IMR-90 (cell line): ENCODE data around the gene ZDHHC7. TPM values are rescaled to one million over a fixed set of nuclear protein-coding genes. Genes with fewer than 3 reads are reported as not detected.

Experiments used
- ATAC-seq: fragments of 200-7000 bp; cut with Tn5 transposase; 2 replicates; pipeline ENCODE4 v1.9.1; 2020; ENCODE audit warnings: low read depth, mild to moderate bottlenecking, moderate library complexity
- BruUV-seq: library from RNA; stranded (reverse); fragments of 400-500 nt; replicated peaks from 2 replicates; lab custom pipeline; 2021; lab: Mats Ljungman, UMichigan
- CTCF ChIA-PET: fragments of 300-600 bp; formaldehyde crosslinking; extraction: SDS; loops from one replicate; lab custom pipeline; 2021; ENCODE audit warnings: antibody characterized with exemption; lab: Yijun Ruan, JAX
- POLR2A ChIA-PET: fragments of 300-600 bp; sonication (Branson Sonifier 250); formaldehyde crosslinking; loops from one replicate; lab custom pipeline; 2022; ENCODE audit warnings: antibody characterized with exemption; ENCODE audit not compliant: unreplicated experiment; lab: Charles Lee
- DNase-seq: peaks from one replicate; pipeline ENCODE4 v3.0.0; 2013
- H2AFZ ChIP-seq: replicated peaks from 2 replicates; pipeline ENCODE3; 2013; ENCODE audit warnings: low read length, mild to moderate bottlenecking; ENCODE audit not compliant: poor library complexity
- H2AK5ac ChIP-seq: 2 replicates; pipeline ENCODE4 v1.6.1; 2013; ENCODE audit warnings: low read depth, low read length, inconsistent platforms
- H2AK9ac ChIP-seq: replicated peaks from 2 replicates; pipeline ENCODE3; 2013; ENCODE audit warnings: mild to moderate bottlenecking, low read depth, low read length, moderate library complexity; ENCODE audit not compliant: poor library complexity
- H2BK120ac ChIP-seq: 2 replicates; pipeline ENCODE4 v1.6.1; 2013; ENCODE audit warnings: low read depth, low read length, inconsistent platforms
- H2BK15ac ChIP-seq: 3 replicates; pipeline ENCODE4 v1.6.1; 2013; ENCODE audit warnings: low read depth, low read length, inconsistent platforms
- H2BK20ac ChIP-seq: 2 replicates; pipeline ENCODE4 v1.6.1; 2013; ENCODE audit warnings: low read depth, mild to moderate bottlenecking, inconsistent platforms, low read length, moderate library complexity
- H2BK5ac ChIP-seq: 2 replicates; pipeline ENCODE4 v1.6.1; 2013; ENCODE audit warnings: mild to moderate bottlenecking, low read depth, low read length, inconsistent platforms; ENCODE audit not compliant: poor library complexity, severe bottlenecking
- H3K14ac ChIP-seq: replicated peaks from 2 replicates; pipeline ENCODE4 v1.6.1; 2013; ENCODE audit warnings: low read depth, low read length, inconsistent platforms
- H3K18ac ChIP-seq: 2 replicates; pipeline ENCODE4 v1.6.1; 2013; ENCODE audit warnings: low read depth, low read length, control low read depth
- H3K23ac ChIP-seq: 2 replicates; pipeline ENCODE4 v1.6.1; 2013; ENCODE audit warnings: low read depth, low read length, inconsistent platforms
- H3K27ac ChIP-seq: 2 replicates; pipeline ENCODE4 v1.5.1; 2013; ENCODE audit warnings: mild to moderate bottlenecking, control low read depth, low read length; ENCODE audit not compliant: insufficient read depth
- H3K27me3 ChIP-seq: 2 replicates; pipeline ENCODE4 v1.6.1; 2013; ENCODE audit warnings: low read length; ENCODE audit not compliant: control insufficient read depth, insufficient read depth
- H3K36me3 ChIP-seq: 2 replicates; pipeline ENCODE4 v1.6.1; 2013; ENCODE audit warnings: low read length, mixed read lengths; ENCODE audit not compliant: control insufficient read depth, insufficient read depth
- H3K4ac ChIP-seq: 2 replicates; pipeline ENCODE4 v1.6.1; 2013; ENCODE audit warnings: low read depth, low read length, inconsistent platforms
- H3K4me1 ChIP-seq: 2 replicates; pipeline ENCODE4 v1.6.1; 2013; ENCODE audit warnings: low read length, mixed read lengths; ENCODE audit not compliant: control insufficient read depth, insufficient read depth
- H3K4me2 ChIP-seq: 2 replicates; pipeline ENCODE4 v1.6.1; 2013; ENCODE audit warnings: low read depth, mild to moderate bottlenecking, control low read depth, low read length, moderate library complexity
- H3K4me3 ChIP-seq: 2 replicates; pipeline ENCODE4 v1.5.1; 2013; ENCODE audit warnings: low read depth, mild to moderate bottlenecking, control low read depth, low read length, moderate library complexity; ENCODE audit not compliant: insufficient read depth
- H3K56ac ChIP-seq: 2 replicates; pipeline ENCODE4 v1.6.1; 2013; ENCODE audit warnings: low read length, inconsistent platforms; ENCODE audit not compliant: insufficient read depth; ENCODE audit errors: extremely low read depth
- H3K79me1 ChIP-seq, 2 experiments: 2 replicates each; pipeline ENCODE4 v1.6.1; 2013; ENCODE audit warnings: low read length in 2 of 2, inconsistent platforms in 1 of 2, low read depth in 1 of 2
- H3K9ac ChIP-seq: 2 replicates; pipeline ENCODE4 v1.6.1; 2013; ENCODE audit warnings: low read depth, low read length, control low read depth
- H3K9me1 ChIP-seq: 2 replicates; pipeline ENCODE4 v1.6.1; 2013; ENCODE audit warnings: low read length, inconsistent platforms; ENCODE audit not compliant: insufficient read depth
- H3K9me3 ChIP-seq: 2 replicates; pipeline ENCODE4 v1.6.1; 2013; ENCODE audit warnings: low read length; ENCODE audit not compliant: control insufficient read depth, insufficient read depth
- H4K20me1 ChIP-seq: 2 replicates; pipeline ENCODE4 v1.6.1; 2013; ENCODE audit warnings: low read length, inconsistent platforms; ENCODE audit not compliant: insufficient read depth
- H4K5ac ChIP-seq: 2 replicates; pipeline ENCODE4 v1.6.1; 2013; ENCODE audit warnings: mild to moderate bottlenecking, low read depth, low read length, control low read depth
- H4K8ac ChIP-seq, 2 experiments: 2 replicates each; pipeline ENCODE4 v1.6.1; 2013; ENCODE audit warnings: low read depth in 2 of 2, low read length in 2 of 2, control low read depth in 1 of 2, inconsistent platforms in 1 of 2
- H4K91ac ChIP-seq: 2 replicates; pipeline ENCODE4 v1.6.1; 2013; ENCODE audit warnings: low read depth, low read length, inconsistent platforms; ENCODE audit not compliant: insufficient read depth
- BHLHE40 ChIP-seq: fragments of 150-350 bp; IDR thresholded peaks from 2 replicates; pipeline ENCODE4 v1.6.1; 2016; ENCODE audit warnings: mild to moderate bottlenecking, low read depth, low read length
- CEBPB ChIP-seq: IDR thresholded peaks from 2 replicates; pipeline ENCODE4 v1.6.1; 2012; ENCODE audit warnings: low read depth, low read length, improper control_type of control experiment
- CHD1 ChIP-seq: IDR thresholded peaks from 2 replicates; pipeline ENCODE4 v1.6.1; 2012; ENCODE audit warnings: low read depth, low read length, improper control_type of control experiment
- CTCF ChIP-seq: conservative IDR thresholded peaks from 2 replicates; pipeline ENCODE4 v1.5.1; 2012; ENCODE audit warnings: mild to moderate bottlenecking, low read depth, low read length, improper control_type of control experiment
- MAZ ChIP-seq: IDR thresholded peaks from 2 replicates; pipeline ENCODE4 v1.6.1; 2012; ENCODE audit warnings: low read depth, mild to moderate bottlenecking, low read length, improper control_type of control experiment, moderate library complexity, borderline replicate concordance
- NFE2L2 ChIP-seq: fragments of 150-350 bp; IDR thresholded peaks from 2 replicates; pipeline ENCODE4 v1.6.1; 2016; ENCODE audit warnings: low read depth, mild to moderate bottlenecking, low read length
- RAD21 ChIP-seq: IDR thresholded peaks from 2 replicates; pipeline ENCODE4 v1.6.1; 2012; ENCODE audit warnings: low read length, improper control_type of control experiment
- WGBS, 2 experiments: methylation state at CpG; one replicate each; pipeline versions ENCODE4 v1.1.5 to v1.1.7; 2013; ENCODE audit warnings: missing lambda C conversion rate in 2 of 2; ENCODE audit not compliant: insufficient read length in 1 of 2; ENCODE audit errors: extremely low coverage in 2 of 2; 5-methylcytosine and 5-hydroxymethylcytosine counted together
- dilution Hi-C: fragments of 300-500 bp; cut with HindIII; formaldehyde crosslinking; loops from one replicate; pipeline ENCODE4 v1.14.3; 2018; ENCODE audit warnings: low sequenced_read_pairs; ENCODE audit not compliant: unreplicated experiment
- in situ Hi-C: fragments of 300-500 bp; cut with MboI; formaldehyde crosslinking; loops from 3 replicates; pipeline ENCODE4 v1.14.3; 2019; ENCODE audit warnings: low sequenced_read_pairs, inconsistent platforms, mixed read lengths
- intact Hi-C: fragments of 100-400 bp; cut with micrococcal nuclease; formaldehyde crosslinking; loops from 2 replicates; pipeline ENCODE4 v1.10.0; 2022
- polyA plus RNA-seq, 3 experiments: library from polyadenylated mRNA; depleted of rRNA; stranded (reverse); fragments of >200 nt; gene quantifications; 2 replicates each; pipeline ENCODE4 v1.2.3, GENCODE V29; 2012; ENCODE audit warnings: low replicate concordance in 1 of 3
- total RNA-seq: library from RNA; depleted of rRNA; stranded (reverse); fragments of >200 nt; gene quantifications from 2 replicates; pipeline ENCODE4 v1.2.3, GENCODE V29; 2012
- TF ChIP-seq, protein P1 (sequence below): fragments of 150-350 bp; IDR thresholded peaks from 2 replicates; pipeline ENCODE4 v1.6.1; 2017; ENCODE audit warnings: mild to moderate bottlenecking, antibody characterized with exemption, low read length, low read depth

The ZDHHC7 gene
- total and polyA plus RNA-seq, 2 of the 4 experiments (the other 2 are of a cell fraction): 80.1 to 97.1 TPM

DNA sequence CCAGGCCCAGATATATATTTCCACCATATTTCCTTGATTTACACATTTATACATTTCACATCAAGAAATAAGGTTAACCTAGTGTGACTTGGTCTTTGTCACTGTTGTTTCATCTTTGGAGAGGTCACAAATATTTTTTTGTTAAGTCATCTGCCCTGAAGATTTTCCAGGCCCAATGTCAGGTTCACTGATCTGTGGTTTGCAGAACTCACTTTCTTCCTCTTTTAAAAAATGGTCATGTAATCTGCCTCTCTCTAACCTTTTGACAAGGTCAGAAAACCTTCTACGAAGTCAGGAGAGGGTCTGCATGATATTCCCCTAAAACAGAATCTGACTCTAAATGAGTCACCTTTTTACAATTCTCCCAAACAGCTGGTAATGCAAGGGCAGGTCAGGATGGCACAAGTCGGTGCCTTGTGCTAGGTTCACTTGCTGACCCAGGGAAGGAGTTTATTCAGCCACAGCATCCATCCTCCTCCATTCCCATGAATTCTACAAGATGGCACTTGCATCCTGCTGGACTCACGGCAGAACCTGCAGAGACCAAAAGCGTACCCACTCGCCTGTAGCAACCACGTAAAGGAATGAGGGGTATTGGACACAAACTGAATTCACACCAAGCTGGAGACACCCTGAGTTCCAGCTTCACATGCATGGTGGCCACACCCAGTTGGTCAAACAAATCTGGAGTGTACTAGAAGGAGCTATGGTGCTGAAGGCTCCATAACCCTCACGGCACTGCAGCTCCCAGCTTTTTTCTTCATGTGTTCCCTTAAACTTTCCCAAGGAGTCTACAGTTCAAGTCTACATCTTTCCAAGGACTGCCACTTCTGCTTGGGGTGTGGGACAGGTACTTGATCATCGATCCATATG is 14.7 kb upstream of the ZDHHC7 start:
- in situ Hi-C loops (no loop called here), dilution Hi-C loops (no loop called here), intact Hi-C loops (no loop called here)
- Histone ChIP-seq H2BK15ac (no peak overlapping the region), H3K4me2 (peak overlapping the region; percentile 7; the same call in 1 of the 2 replicates), H2AFZ (no peak overlapping the region), H3K23ac (peak overlapping the region; percentile 80; the same call in 1 of the 2 replicates), H3K27ac (no peak overlapping the region), H3K79me1 (peaks cover 11 to 42% of the 10 kb centered on the region in 2 experiments), H3K4me3 (no peak overlapping the region), H3K9ac (no peak overlapping the region), H4K5ac (no peak overlapping the region), H2AK9ac (peak overlapping the region; percentile 59), H3K18ac (no peak overlapping the region), H2AK5ac (peak overlapping the region; percentile 24; the same call in 1 of the 2 replicates), H3K27me3 (no peaks in the 10 kb centered on the region), H3K9me3 (no peaks in the 10 kb centered on the region), H3K36me3 (no peaks in the 10 kb centered on the region), H3K4me1 (peaks cover 20% of the 10 kb centered on the region), H2BK5ac (no peak overlapping the region), H4K20me1 (peaks cover 15% of the 10 kb centered on the region; the same call in 1 of the 2 replicates), H4K8ac (no peak overlapping the region; a peak in 1 of 4 replicates), H2BK120ac (no peak overlapping the region), H3K9me1 (peaks cover 2% of the 10 kb centered on the region; the same call in 1 of the 2 replicates), H3K56ac (no peak overlapping the region), H4K91ac (no peak overlapping the region), H3K14ac (no peak overlapping the region), H3K4ac (no peak overlapping the region), H2BK20ac (no peak overlapping the region)
- ChIA-PET CTCF (no interaction called here), POLR2A (no interaction called here)
- TF ChIP-seq RAD21 (no peak), CTCF (no peak), CHD1 (no peak), NFE2L2 (no peak), BHLHE40 (no peak), CEBPB (no peak), MAZ (no peak)
- TF ChIP-seq, protein P1, sequence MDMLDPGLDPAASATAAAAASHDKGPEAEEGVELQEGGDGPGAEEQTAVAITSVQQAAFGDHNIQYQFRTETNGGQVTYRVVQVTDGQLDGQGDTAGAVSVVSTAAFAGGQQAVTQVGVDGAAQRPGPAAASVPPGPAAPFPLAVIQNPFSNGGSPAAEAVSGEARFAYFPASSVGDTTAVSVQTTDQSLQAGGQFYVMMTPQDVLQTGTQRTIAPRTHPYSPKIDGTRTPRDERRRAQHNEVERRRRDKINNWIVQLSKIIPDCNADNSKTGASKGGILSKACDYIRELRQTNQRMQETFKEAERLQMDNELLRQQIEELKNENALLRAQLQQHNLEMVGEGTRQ: no peak
- no CpG with 5 or more reads among the region's 8 CpGs for WGBS, 2 experiments
- no TSS peak for BruUV-seq
- DNase-seq: no peak
- no peak for ATAC-seq
